ENCODE results near the gene MRPL16.

DNA sequence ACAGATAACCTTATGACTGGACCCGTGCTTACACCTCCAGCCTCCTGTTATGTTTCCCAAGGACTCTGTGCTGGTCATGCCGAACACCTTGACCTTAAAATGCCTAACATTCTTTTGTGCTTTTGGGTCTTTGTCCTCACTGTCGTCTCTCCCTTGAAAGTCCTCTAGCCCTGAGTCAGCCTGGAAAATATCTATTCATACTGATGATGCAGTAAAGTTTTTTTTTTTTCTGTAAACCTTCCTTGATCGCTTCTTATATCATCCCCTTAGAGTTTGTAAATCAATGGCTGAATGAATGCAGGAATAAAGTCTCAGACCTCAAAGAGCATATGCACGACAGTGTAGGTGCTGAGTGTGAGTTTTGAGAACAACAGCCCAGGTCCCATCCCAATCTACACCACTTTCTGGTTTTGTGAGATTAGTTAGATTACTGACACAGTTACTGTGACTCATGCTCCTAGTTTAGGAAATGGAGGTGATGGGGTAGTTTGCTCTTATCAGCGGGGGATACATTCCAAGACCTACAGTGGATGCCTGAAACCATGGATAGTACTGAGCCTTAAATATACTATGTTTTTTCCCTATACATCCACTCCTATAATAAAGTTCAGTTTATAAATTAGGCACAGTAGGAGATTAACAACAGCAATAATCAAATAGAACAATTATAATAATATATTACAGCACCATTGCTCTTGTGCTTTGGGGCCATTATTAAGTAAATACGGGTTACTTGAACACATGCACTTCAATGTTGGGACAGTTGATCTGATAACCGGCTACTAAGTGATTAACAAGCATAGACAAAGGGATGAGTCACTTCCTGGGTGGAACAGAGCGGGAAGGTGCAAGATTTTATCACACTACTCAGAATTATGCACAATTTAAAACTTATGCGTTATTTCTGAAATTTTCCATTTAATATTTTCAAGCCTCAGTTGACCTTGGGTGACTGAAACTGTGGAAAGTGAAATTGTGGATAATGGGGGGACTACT lies 47.2 kb upstream of the MRPL16 start:
- TF ChIP-seq CTCF (conservative IDR thresholded peaks at IDR 0.05) (no peak), ZFX (IDR thresholded peaks at IDR 0.05) (no peak)
